HepG2 (cell line): ENCODE results near the gene ALG10B. TPM values are rescaled to one million over a fixed set of nuclear protein-coding genes. Genes with fewer than 3 reads are reported as not detected.

Experiments
- ERF ChIP-seq: IDR thresholded peaks from 2 replicates; pipeline ENCODE4 v1.6.1; 2018; ENCODE audit warnings: missing biosample characterization, missing genetic modification reagents
- GABPA ChIP-seq, 2 experiments: IDR thresholded peaks; 2 replicates each; pipeline ENCODE4 v1.6.1; 2011 to 2016; ENCODE audit warnings: low read depth in 2 of 2, low read length in 1 of 2, missing biosample characterization in 1 of 2, missing genetic modification characterization in 1 of 2
- GATAD1 ChIP-seq: IDR thresholded peaks from 2 replicates; pipeline ENCODE4 v1.6.1; 2016; ENCODE audit warnings: missing genetic modification reagents, missing compliant biosample characterization
- HHEX ChIP-seq: IDR thresholded peaks from 2 replicates; pipeline ENCODE4 v1.6.1; 2016; ENCODE audit warnings: control low read depth
- MED1 ChIP-seq: sonication (generic); formaldehyde crosslinking; IDR thresholded peaks from 2 replicates; pipeline ENCODE4 v1.4.0; 2020; ENCODE audit warnings: missing genetic modification reagents
- NCOA1 ChIP-seq: sonication (generic); formaldehyde crosslinking; IDR thresholded peaks from 2 replicates; pipeline ENCODE4 v1.9.0; 2021; ENCODE audit warnings: missing genetic modification reagents
- PLRG1 ChIP-seq: fragments of 450-650 bp; conservative IDR thresholded peaks from 2 replicates; pipeline ENCODE4 v1.6.1; 2016
- YEATS4 ChIP-seq: sonication (generic); formaldehyde crosslinking; IDR thresholded peaks from 2 replicates; pipeline ENCODE4 v1.4.0; 2020; ENCODE audit warnings: missing genetic modification reagents, borderline replicate concordance
- ZBTB25 ChIP-seq: IDR thresholded peaks from 2 replicates; pipeline ENCODE4 v1.6.1; 2018; ENCODE audit warnings: missing genetic modification reagents
- ZBTB40 ChIP-seq, 2 experiments: fragments of 450-650 bp in 1 of 2; sonication (generic) in 1 of 2; formaldehyde crosslinking in 1 of 2; IDR thresholded peaks; 2 replicates each; pipeline versions ENCODE4 v1.6.1 to v1.8.0; 2016 to 2022; ENCODE audit warnings: antibody characterized with exemption in 1 of 2, mild to moderate bottlenecking in 1 of 2, missing genetic modification reagents in 1 of 2
- ZNF256 ChIP-seq: sonication (generic); formaldehyde crosslinking; conservative IDR thresholded peaks from 2 replicates; pipeline ENCODE4 v1.4.0; 2020; ENCODE audit warnings: missing genetic modification reagents
- ZNF597 ChIP-seq: sonication (generic); formaldehyde crosslinking; IDR thresholded peaks from 2 replicates; pipeline ENCODE4 v1.5.0; 2020; ENCODE audit warnings: missing genetic modification reagents
- ZNF746 ChIP-seq: sonication (generic); formaldehyde crosslinking; IDR thresholded peaks from 2 replicates; pipeline ENCODE4 v1.8.0; 2022; ENCODE audit warnings: mild to moderate bottlenecking, missing genetic modification reagents
- ZSCAN9 ChIP-seq: IDR thresholded peaks from 2 replicates; pipeline ENCODE4 v1.6.1; 2016; ENCODE audit warnings: borderline replicate concordance
- polyA plus RNA-seq, 8 experiments: library from polyadenylated mRNA; depleted of rRNA in 3 of 8; stranded (reverse) in 7 of 8; unstranded in 1 of 8; fragments of >200 nt; fragmentation: Illumina TruSeq in 4 of 8; extraction: Trizol in 4 of 8; gene quantifications; 2 replicates each; pipeline versions ENCODE4 v1.2.1 to v1.2.3, GENCODE V29; 2011 to 2016; ENCODE audit warnings: low read depth in 4 of 8, missing spikeins in 1 of 8, mixed read lengths in 1 of 8; ENCODE audit not compliant: insufficient read depth in 1 of 8
- total RNA-seq, 5 experiments: library from RNA; depleted of rRNA; stranded (reverse); fragments of >200 nt; fragmentation: Illumina TruSeq; extraction: Trizol; gene quantifications; 2 replicates each; pipeline ENCODE4 v1.2.3, GENCODE V29; 2016; ENCODE audit warnings: low read depth in 1 of 5
- TF ChIP-seq, protein P1 (sequence below): sonication (generic); formaldehyde crosslinking; IDR thresholded peaks from 2 replicates; pipeline ENCODE4 v1.4.0; 2020; ENCODE audit warnings: missing genetic modification reagents
- TF ChIP-seq, protein P2 (sequence below): IDR thresholded peaks from 2 replicates; pipeline ENCODE4 v1.6.1; 2016; ENCODE audit warnings: low read depth, borderline replicate concordance

ALG10B gene
- total and polyA plus RNA-seq, 2 of the 13 experiments (the other 11 are each of a cell fraction or from before 2014, with no cell fraction given), result 3.3 to 9.3 TPM

DNA sequence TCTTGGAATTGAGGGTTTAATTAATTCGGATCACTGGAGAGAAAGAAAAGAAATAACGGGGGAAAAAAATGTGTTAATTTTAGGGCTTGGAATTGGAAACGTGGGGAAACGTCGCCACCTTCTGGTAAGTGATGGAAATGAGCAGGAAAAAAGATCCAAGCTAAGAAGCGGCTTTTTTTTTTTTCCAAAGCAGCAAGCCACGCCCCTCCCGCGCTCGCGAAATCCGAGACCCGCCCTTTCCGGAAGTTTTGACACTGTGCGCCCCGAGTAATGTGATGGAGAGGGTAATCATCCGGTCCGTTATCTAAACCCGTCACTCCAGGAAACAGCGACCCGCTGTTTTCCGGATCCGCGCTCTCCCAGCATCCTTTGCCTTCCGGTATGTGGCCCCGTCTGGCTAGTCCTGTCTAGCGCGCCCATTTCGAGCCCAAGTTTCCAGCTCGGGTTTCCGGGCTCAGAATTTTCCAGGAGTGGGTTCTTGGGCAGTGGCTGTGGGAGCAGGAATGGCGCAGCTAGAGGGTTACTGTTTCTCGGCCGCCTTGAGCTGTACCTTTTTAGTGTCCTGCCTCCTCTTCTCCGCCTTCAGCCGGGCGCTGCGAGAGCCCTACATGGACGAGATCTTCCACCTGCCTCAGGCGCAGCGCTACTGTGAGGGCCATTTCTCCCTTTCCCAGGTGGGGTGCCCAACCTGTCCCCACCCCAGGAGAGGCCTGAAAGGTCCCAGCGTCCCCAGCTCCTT lies at the start of gene ALG10B (continued):
- TF ChIP-seq GABPA (IDR thresholded peaks at IDR 0.05; ENCODE audit: low read depth, low read length) (peak; percentile 90), GABPA (CRISPR knock-in tag; IDR thresholded peaks at IDR 0.05; ENCODE audit: low read depth) (peak; percentile 97), ZNF256 (no peak), ERF (CRISPR knock-in tag) (peak; percentile 55; the same call in 1 of the 2 replicates), ZBTB40 (IDR thresholded peaks at IDR 0.05) (peak; percentile 73), ZBTB40 (CRISPR knock-in tag; IDR thresholded peaks at IDR 0.05) (no peak; the same call in 1 of the 2 replicates), GATAD1 (peak; percentile 92), PLRG1 (no peak), ZBTB25 (CRISPR knock-in tag) (no peak), ZNF597 (no peak), YEATS4 (CRISPR knock-in tag) (peak; percentile 51; the same call in 1 of the 2 replicates), NCOA1 (CRISPR knock-in tag) (no peak), MED1 (peak; percentile 37), ZSCAN9 (CRISPR knock-in tag) (no peak), HHEX (no peak), ZNF746 (no peak)
- TF ChIP-seq, protein P1, sequence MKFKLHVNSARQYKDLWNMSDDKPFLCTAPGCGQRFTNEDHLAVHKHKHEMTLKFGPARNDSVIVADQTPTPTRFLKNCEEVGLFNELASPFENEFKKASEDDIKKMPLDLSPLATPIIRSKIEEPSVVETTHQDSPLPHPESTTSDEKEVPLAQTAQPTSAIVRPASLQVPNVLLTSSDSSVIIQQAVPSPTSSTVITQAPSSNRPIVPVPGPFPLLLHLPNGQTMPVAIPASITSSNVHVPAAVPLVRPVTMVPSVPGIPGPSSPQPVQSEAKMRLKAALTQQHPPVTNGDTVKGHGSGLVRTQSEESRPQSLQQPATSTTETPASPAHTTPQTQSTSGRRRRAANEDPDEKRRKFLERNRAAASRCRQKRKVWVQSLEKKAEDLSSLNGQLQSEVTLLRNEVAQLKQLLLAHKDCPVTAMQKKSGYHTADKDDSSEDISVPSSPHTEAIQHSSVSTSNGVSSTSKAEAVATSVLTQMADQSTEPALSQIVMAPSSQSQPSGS (CRISPR knock-in tag), result 0 out of 2 replicates have a peak, but pooled peaks have one; percentile 38
- TF ChIP-seq, protein P2, sequence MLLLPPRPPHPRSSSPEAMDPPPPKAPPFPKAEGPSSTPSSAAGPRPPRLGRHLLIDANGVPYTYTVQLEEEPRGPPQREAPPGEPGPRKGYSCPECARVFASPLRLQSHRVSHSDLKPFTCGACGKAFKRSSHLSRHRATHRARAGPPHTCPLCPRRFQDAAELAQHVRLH (CRISPR knock-in tag), result no peak
